WERI-Rb-1 (cell line): ENCODE results near the gene TRMT10A.

Experiments
- DNase-seq: peaks from one replicate; pipeline ENCODE4 v3.0.0-alpha.2; 2020
- H3K27ac ChIP-seq: fragments of 250-450 bp; sonication (Bioruptor Pico); 2 replicates; pipeline ENCODE4 v1.5.1; 2020; ENCODE audit warnings: mild to moderate bottlenecking, moderate library complexity
- H3K27me3 ChIP-seq: fragments of 250-450 bp; sonication (Bioruptor Pico); 2 replicates; pipeline ENCODE4 v1.5.1; 2021; ENCODE audit warnings: mild to moderate bottlenecking, low read depth, moderate library complexity; ENCODE audit not compliant: insufficient read depth, severe bottlenecking
- H3K36me3 ChIP-seq: fragments of 250-450 bp; sonication (Bioruptor Pico); 2 replicates; pipeline ENCODE4 v1.5.1; 2020; ENCODE audit warnings: mild to moderate bottlenecking, moderate library complexity
- H3K4me3 ChIP-seq: 2 replicates; pipeline ENCODE4 v1.5.1; 2011; ENCODE audit warnings: low read depth, mild to moderate bottlenecking, control low read depth, low read length
- H3K9me3 ChIP-seq: fragments of 250-450 bp; sonication (Bioruptor Pico); 2 replicates; pipeline ENCODE4 v1.5.1; 2021; ENCODE audit warnings: mild to moderate bottlenecking, moderate library complexity; ENCODE audit not compliant: severe bottlenecking
- CTCF ChIP-seq: IDR thresholded peaks from 2 replicates; pipeline ENCODE4 v1.5.1; 2011; ENCODE audit warnings: low read depth, mild to moderate bottlenecking, control low read depth, inconsistent platforms, low read length

TRMT10A gene

GRCh38 chr4:99563310-99564186, at the start of gene TRMT10A:
TSS of gene TRMT10A (minus strand) at chr4:99564039. CDS start at chr4:99559338, 4,701 bp downstream.
- no peaks in the 10 kb centered on the region for H3K27me3 ChIP-seq

GRCh38 chr4:99612704-99613103, 48.9 kb upstream of the TRMT10A start:
- Histone ChIP-seq H3K27ac (no peak overlapping the region), H3K27me3 (no peaks in the 10 kb centered on the region), H3K9me3 (no peaks in the 10 kb centered on the region), H3K4me3 (no peak overlapping the region), H3K36me3 (no peaks in the 10 kb centered on the region)
- DNase-seq, result no peak
- TF ChIP-seq CTCF, result no peak

More at GRCh38 chr4:99563310-99564186, at the start of gene TRMT10A:
- Histone ChIP-seq H3K9me3 (no peaks in the 10 kb centered on the region), H3K36me3 (no peaks in the 10 kb centered on the region), H3K27ac (peak within 1 kb of the TSS; percentile 94), H3K4me3 (peak within 1 kb of the TSS; percentile 78)
- peak; percentile 99 for DNase-seq
- TF ChIP-seq CTCF, result peak; percentile 21; the same call in 1 of the 2 replicates

GRCh38 chr4:99612281-99612680, 48.4 kb upstream of the TRMT10A start:
- Histone ChIP-seq H3K36me3 (no peaks in the 10 kb centered on the region), H3K9me3 (no peaks in the 10 kb centered on the region), H3K4me3 (no peak overlapping the region), H3K27ac (no peak overlapping the region), H3K27me3 (no peaks in the 10 kb centered on the region)
- no peak for DNase-seq
- TF ChIP-seq CTCF, result no peak

- Histone ChIP-seq H3K9me3 (no peaks in the 10 kb centered on the region), H3K4me3 (no peak overlapping the region), H3K27ac (no peak overlapping the region), H3K36me3 (no peaks in the 10 kb centered on the region), H3K27me3 (no peaks in the 10 kb centered on the region)
- TF ChIP-seq CTCF, result no peak
- no peak for DNase-seq
Observed at GRCh38 chr4:99610605-99611175, 46.9 kb upstream of the TRMT10A start.

GRCh38 chr4:99608417-99608816, 44.6 kb upstream of the TRMT10A start:
- no peaks in the 10 kb centered on the region for H3K27me3 ChIP-seq
- H3K36me3 ChIP-seq, result no peaks in the 10 kb centered on the region
- DNase-seq, result no peak
- H3K27ac ChIP-seq, result no peak overlapping the region
- H3K9me3 ChIP-seq, result no peaks in the 10 kb centered on the region
- H3K4me3 ChIP-seq, result no peak overlapping the region
- TF ChIP-seq CTCF, result no peak
